Parathyroid adenoma (tissue), 2 donors: ENCODE results near the gene ABCF3.
A peak's percentile ranks its signal among the peaks of the same experiment; 100 is the strongest.
"Not testable (repeated sequence)": the region's sequence is repeated elsewhere in the genome, so short reads cannot be mapped to it uniquely, and the experiment has no call there.

Experiments used
- H2AFZ ChIP-seq: fragments of 300-600 bp; sonication (generic); one replicate; pipeline ENCODE4 v1.7.0; 2017; ENCODE audit warnings: antibody characterized with exemption, mild to moderate bottlenecking
- H3K27ac ChIP-seq: fragments of 300-600 bp; sonication (generic); one replicate; pipeline ENCODE4 v1.7.0; 2017
- H3K27me3 ChIP-seq: fragments of 300-600 bp; sonication (generic); one replicate; pipeline ENCODE4 v1.7.0; 2017; ENCODE audit warnings: low read length; ENCODE audit not compliant: control insufficient read depth, insufficient read depth
- H3K36me3 ChIP-seq: fragments of 300-600 bp; sonication (generic); one replicate; pipeline ENCODE4 v1.7.0; 2017; ENCODE audit warnings: low read length; ENCODE audit not compliant: control insufficient read depth, insufficient read depth
- H3K4me1 ChIP-seq: fragments of 300-600 bp; sonication (generic); one replicate; pipeline ENCODE4 v1.7.0; 2017; ENCODE audit warnings: control low read depth
- H3K4me2 ChIP-seq: fragments of 300-600 bp; sonication (generic); one replicate; pipeline ENCODE4 v1.7.0; 2017; ENCODE audit warnings: low read length
- H3K4me3 ChIP-seq: fragments of 300-600 bp; sonication (generic); one replicate; pipeline ENCODE4 v1.7.0; 2017; ENCODE audit warnings: low read depth, low read length
- H3K79me2 ChIP-seq: fragments of 300-600 bp; sonication (generic); one replicate; pipeline ENCODE4 v1.7.0; 2017; ENCODE audit warnings: control low read depth
- H3K9ac ChIP-seq: fragments of 300-600 bp; sonication (generic); one replicate; pipeline ENCODE4 v1.7.0; 2017; ENCODE audit warnings: mild to moderate bottlenecking
- H3K9me3 ChIP-seq: fragments of 300-600 bp; sonication (generic); one replicate; pipeline ENCODE4 v1.7.0; 2017; ENCODE audit warnings: low read length; ENCODE audit not compliant: control insufficient read depth
- CTCF ChIP-seq: fragments of 300-600 bp; sonication (generic); IDR thresholded peaks from one replicate; pipeline ENCODE4 v1.7.0; 2017; ENCODE audit warnings: antibody characterized with exemption, mild to moderate bottlenecking
- donor health status: primary hyperparathyroidism.

The ABCF3 gene

GRCh38 chr3:184145111-184145524, 40.9 kb upstream of the ABCF3 start:
- Histone ChIP-seq H3K79me2 (no peaks in the 10 kb centered on the region), H3K9ac (no peak overlapping the region), H3K4me3 (no peak overlapping the region), H3K27ac (no peak overlapping the region), H2AFZ (no peak overlapping the region), H3K4me1 (no peaks in the 10 kb centered on the region), H3K9me3 (no peaks in the 10 kb centered on the region), H3K36me3 (no peaks in the 10 kb centered on the region), H3K27me3 (no peaks in the 10 kb centered on the region), H3K4me2 (no peak overlapping the region)
- peak; percentile 78 for TF ChIP-seq CTCF

GRCh38 chr3:184145751-184146270, 40.2 kb upstream of the ABCF3 start:
- no peaks in the 10 kb centered on the region for H3K79me2 ChIP-seq
- H3K4me1 ChIP-seq: no peaks in the 10 kb centered on the region
- H3K36me3 ChIP-seq: no peaks in the 10 kb centered on the region

GRCh38 chr3:184148076-184148475, 37.9 kb upstream of the ABCF3 start:
- no peak for TF ChIP-seq CTCF

More at GRCh38 chr3:184145751-184146270, 40.2 kb upstream of the ABCF3 start:
- no peak for TF ChIP-seq CTCF
- Histone ChIP-seq H3K9ac (no peak overlapping the region), H3K27ac (no peak overlapping the region), H3K9me3 (no peaks in the 10 kb centered on the region), H3K4me2 (no peak overlapping the region), H3K27me3 (no peaks in the 10 kb centered on the region), H2AFZ (no peak overlapping the region), H3K4me3 (no peak overlapping the region)

GRCh38 chr3:184149123-184149522, 36.9 kb upstream of the ABCF3 start:
- no peak for TF ChIP-seq CTCF
- Histone ChIP-seq H3K27me3 (no peaks in the 10 kb centered on the region), H3K9ac (no peak overlapping the region), H3K36me3 (no peaks in the 10 kb centered on the region), H3K9me3 (no peaks in the 10 kb centered on the region), H2AFZ (no peak overlapping the region), H3K4me2 (no peak overlapping the region), H3K27ac (no peak overlapping the region), H3K4me3 (no peak overlapping the region), H3K79me2 (no peaks in the 10 kb centered on the region), H3K4me1 (no peaks in the 10 kb centered on the region)

More at GRCh38 chr3:184148076-184148475, 37.9 kb upstream of the ABCF3 start:
- no peak overlapping the region for H3K4me2 ChIP-seq
- no peaks in the 10 kb centered on the region for H3K27me3 ChIP-seq
- no peak overlapping the region for H3K27ac ChIP-seq
- no peak overlapping the region for H3K4me3 ChIP-seq
- H3K79me2 ChIP-seq: no peaks in the 10 kb centered on the region
- H3K9me3 ChIP-seq: no peaks in the 10 kb centered on the region
- no peaks in the 10 kb centered on the region for H3K4me1 ChIP-seq
- H3K9ac ChIP-seq: no peak overlapping the region
- no peak overlapping the region for H2AFZ ChIP-seq
- no peaks in the 10 kb centered on the region for H3K36me3 ChIP-seq

- not testable (repeated sequence) for H3K79me2 ChIP-seq, H3K27me3 ChIP-seq, H3K4me2 ChIP-seq, H3K36me3 ChIP-seq, H3K9me3 ChIP-seq, H3K9ac ChIP-seq, H3K27ac ChIP-seq, H3K4me1 ChIP-seq, H3K4me3 ChIP-seq
- H2AFZ ChIP-seq: peak overlapping the region; percentile 60
Observed at GRCh38 chr3:184149770-184150169, 36.2 kb upstream of the ABCF3 start.
